H9 (cell line): ENCODE results near the gene TRIP6. TPM values are rescaled to one million over a fixed set of nuclear protein-coding genes. Genes with fewer than 3 reads are reported as not detected.

Experiments used
- DNase-seq: peaks from one replicate; pipeline ENCODE4 v3.0.0-alpha.2; 2017
- H2AFZ ChIP-seq: one replicate; pipeline ENCODE4 v1.6.1; 2013; ENCODE audit warnings: mild to moderate bottlenecking, low read length, control low read depth, moderate library complexity
- H2AK5ac ChIP-seq: 2 replicates; pipeline ENCODE4 v1.6.1; 2013; ENCODE audit warnings: low read length, control low read depth, mixed read lengths; ENCODE audit not compliant: insufficient read length
- H2BK120ac ChIP-seq: one replicate; pipeline ENCODE4 v1.6.1; 2013; ENCODE audit warnings: low read depth, mild to moderate bottlenecking, low read length, control low read depth, inconsistent platforms; ENCODE audit not compliant: poor library complexity, severe bottlenecking
- H2BK12ac ChIP-seq: 2 replicates; pipeline ENCODE4 v1.6.1; 2013; ENCODE audit warnings: low read length, control low read depth, mixed read lengths, low read depth; ENCODE audit not compliant: insufficient read length
- H2BK15ac ChIP-seq: 2 replicates; pipeline ENCODE4 v1.6.1; 2013; ENCODE audit warnings: low read depth, low read length, control low read depth
- H2BK20ac ChIP-seq: one replicate; pipeline ENCODE4 v1.6.1; 2013; ENCODE audit warnings: low read depth, mild to moderate bottlenecking, low read length, control low read depth, inconsistent platforms; ENCODE audit not compliant: poor library complexity, severe bottlenecking
- H2BK5ac ChIP-seq: 2 replicates; pipeline ENCODE4 v1.6.1; 2013; ENCODE audit warnings: low read length, control low read depth, mixed read lengths; ENCODE audit not compliant: insufficient read length
- H3K14ac ChIP-seq: 2 replicates; pipeline ENCODE4 v1.6.1; 2013; ENCODE audit warnings: low read length, control low read depth; ENCODE audit not compliant: insufficient read depth
- H3K18ac ChIP-seq: 2 replicates; pipeline ENCODE4 v1.6.1; 2013; ENCODE audit warnings: low read depth, mild to moderate bottlenecking, mixed read lengths, low read length, control low read depth; ENCODE audit not compliant: insufficient read length
- H3K23ac ChIP-seq: 2 replicates; pipeline ENCODE4 v1.6.1; 2013; ENCODE audit warnings: low read length, control low read depth, mixed read lengths, low read depth; ENCODE audit not compliant: insufficient read length
- H3K23me2 ChIP-seq: 2 replicates; pipeline ENCODE4 v1.6.1; 2013; ENCODE audit warnings: low read depth, mild to moderate bottlenecking, mixed read lengths, low read length, control low read depth; ENCODE audit not compliant: insufficient read length, poor library complexity, severe bottlenecking
- H3K27ac ChIP-seq: 2 replicates; pipeline ENCODE4 v1.5.1; 2013; ENCODE audit warnings: low read length, control low read depth, mixed read lengths, low read depth; ENCODE audit not compliant: insufficient read length
- H3K27me3 ChIP-seq: 2 replicates; pipeline ENCODE4 v1.6.1; 2013; ENCODE audit warnings: low read length, control low read depth, inconsistent platforms; ENCODE audit not compliant: insufficient read depth
- H3K4ac ChIP-seq: 2 replicates; pipeline ENCODE4 v1.6.1; 2013; ENCODE audit warnings: low read depth, mild to moderate bottlenecking, control low read depth, inconsistent platforms, low read length, moderate library complexity
- H3K4me1 ChIP-seq: 2 replicates; pipeline ENCODE4 v1.6.1; 2013; ENCODE audit warnings: low read length, control low read depth, inconsistent platforms; ENCODE audit not compliant: insufficient read depth
- H3K4me2 ChIP-seq: 2 replicates; pipeline ENCODE4 v1.6.1; 2013; ENCODE audit warnings: low read length, control low read depth, mixed read lengths; ENCODE audit not compliant: insufficient read length, insufficient read depth
- H3K56ac ChIP-seq: 2 replicates; pipeline ENCODE4 v1.6.1; 2013; ENCODE audit warnings: low read depth, mild to moderate bottlenecking, mixed read lengths, low read length, control low read depth; ENCODE audit not compliant: insufficient read length
- H3K79me1 ChIP-seq: 2 replicates; pipeline ENCODE4 v1.6.1; 2013; ENCODE audit warnings: low read depth, mild to moderate bottlenecking, moderate library complexity, low read length, control low read depth, inconsistent platforms; ENCODE audit not compliant: insufficient read depth, poor library complexity, severe bottlenecking
- H3K79me2 ChIP-seq: 2 replicates; pipeline ENCODE4 v1.6.1; 2013; ENCODE audit warnings: low read length, control low read depth, inconsistent platforms; ENCODE audit not compliant: insufficient read depth
- H3K9ac ChIP-seq: 2 replicates; pipeline ENCODE4 v1.6.1; 2013; ENCODE audit warnings: low read length, control low read depth, mixed read lengths; ENCODE audit not compliant: insufficient read length; ENCODE audit errors: extremely low read depth
- H3K9me3 ChIP-seq: one replicate; pipeline ENCODE4 v1.6.1; 2013; ENCODE audit warnings: low read depth, low read length, inconsistent platforms; ENCODE audit not compliant: control insufficient read depth
- H3T11ph ChIP-seq: one replicate; pipeline ENCODE4 v1.6.1; 2013; ENCODE audit warnings: mild to moderate bottlenecking, low read length, control low read depth, inconsistent platforms
- H4K20me1 ChIP-seq: one replicate; pipeline ENCODE4 v1.6.1; 2013; ENCODE audit not compliant: control insufficient read depth, insufficient read length, insufficient read depth
- H4K5ac ChIP-seq: 2 replicates; pipeline ENCODE4 v1.6.1; 2013; ENCODE audit warnings: low read depth, mild to moderate bottlenecking, mixed read lengths, low read length, control low read depth; ENCODE audit not compliant: insufficient read length
- H4K8ac ChIP-seq: replicated peaks from 2 replicates; pipeline ENCODE4 v1.6.1; 2013; ENCODE audit warnings: low read length, control low read depth, mixed read lengths, low read depth; ENCODE audit not compliant: insufficient read length
- H4K91ac ChIP-seq: 2 replicates; pipeline ENCODE4 v1.6.1; 2013; ENCODE audit warnings: low read depth, mild to moderate bottlenecking, moderate library complexity, mixed read lengths, low read length, control low read depth; ENCODE audit not compliant: insufficient read length
- H3K27ac Mint-ChIP-seq, 3 experiments: 2 replicates in 2 of 3; 3 replicates in 1 of 3; pipeline ENCODE4 v1.8.0; 2020 to 2021; ENCODE audit warnings: mixed read lengths in 3 of 3, mild to moderate bottlenecking in 1 of 3, moderate library complexity in 1 of 3
- H3K27me3 Mint-ChIP-seq: 2 replicates; pipeline ENCODE4 v1.8.0; 2021; ENCODE audit warnings: low read depth, mild to moderate bottlenecking, moderate library complexity, mixed read lengths
- H3K36me3 Mint-ChIP-seq, 3 experiments: 2 replicates in 2 of 3; 3 replicates in 1 of 3; pipeline ENCODE4 v1.8.0; 2020 to 2021; ENCODE audit warnings: low read depth in 3 of 3, mixed read lengths in 3 of 3; ENCODE audit not compliant: insufficient read depth in 1 of 3
- H3K4me1 Mint-ChIP-seq, 2 experiments: 2 replicates each; pipeline ENCODE4 v1.8.0; 2020; ENCODE audit warnings: mixed read lengths in 2 of 2
- H3K4me3 Mint-ChIP-seq, 2 experiments: 2 replicates in 1 of 2; 3 replicates in 1 of 2; pipeline ENCODE4 v1.8.0; 2020 to 2021; ENCODE audit warnings: mild to moderate bottlenecking in 2 of 2, mixed read lengths in 2 of 2, moderate library complexity in 1 of 2
- H3K9me3 Mint-ChIP-seq, 2 experiments: 2 replicates in 1 of 2; 3 replicates in 1 of 2; pipeline ENCODE4 v1.8.0; 2020; ENCODE audit warnings: mild to moderate bottlenecking in 2 of 2, mixed read lengths in 2 of 2, moderate library complexity in 1 of 2
- WGBS: extraction: QIAGEN DNeasy Blood & Tissue Kit; methylation state at CpG from one replicate; pipeline ENCODE4 v1.1.7; 2013; ENCODE audit warnings: missing lambda C conversion rate, low lambda C conversion rate, mixed read lengths; ENCODE audit not compliant: insufficient read length; ENCODE audit errors: extremely low coverage; 5-methylcytosine and 5-hydroxymethylcytosine counted together
- total RNA-seq: library from RNA; stranded (reverse); gene quantifications from 2 replicates; pipeline ENCODE4 v1.2.1, GENCODE V29; 2021
- TF ChIP-seq, protein P1 (sequence below): fragments of 200-600 bp; sonication (generic); conservative IDR thresholded peaks from 3 replicates; pipeline ENCODE4 v1.8.0; 2021; ENCODE audit warnings: antibody characterized with exemption, mild to moderate bottlenecking

Gene TRIP6
- total RNA-seq, 1 experiment from 2014 or later, result 122 TPM

DNA sequence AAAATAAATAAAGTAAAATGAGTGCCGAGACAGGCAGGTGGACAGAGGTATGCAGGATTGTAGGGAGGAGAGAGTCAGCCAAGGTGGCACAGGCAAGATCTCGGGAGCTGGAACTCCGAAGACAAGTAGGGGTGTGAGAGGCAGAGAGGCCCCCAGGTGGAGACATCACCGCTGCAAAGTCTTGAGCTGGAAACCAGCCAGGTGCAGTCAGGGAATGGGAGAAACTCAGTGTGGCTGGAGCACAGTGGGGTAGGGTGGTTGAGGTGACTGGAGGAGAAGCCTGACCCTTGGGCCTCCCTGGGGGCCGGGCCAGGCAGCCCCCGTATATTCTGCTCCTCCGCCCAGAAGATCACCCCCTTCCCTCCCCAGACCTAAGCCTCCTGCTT, 44.1 kb upstream of the TRIP6 start:
- Histone ChIP-seq H3K27ac (no peak overlapping the region), H3K23ac (no peak overlapping the region), H3K23me2 (peaks cover 16% of the 10 kb centered on the region), H2BK20ac (no peak overlapping the region), H3K79me1 (peaks cover 21% of the 10 kb centered on the region), H2BK120ac (no peak overlapping the region), H4K20me1 (no peaks in the 10 kb centered on the region), H3K4ac (no peak overlapping the region), H3K18ac (no peak overlapping the region), H3K79me2 (peaks cover 15% of the 10 kb centered on the region), H2BK12ac (no peak overlapping the region), H2AFZ (no peak overlapping the region), H3K4me2 (no peak overlapping the region), H3K27me3 (no peaks in the 10 kb centered on the region), H3K56ac (no peak overlapping the region), H3K4me1 (peaks cover 7% of the 10 kb centered on the region; the same call in 1 of the 2 replicates), H4K8ac (no peak overlapping the region), H3T11ph (no peak overlapping the region), H3K9ac (no peak overlapping the region), H2BK5ac (no peak overlapping the region), H4K5ac (no peak overlapping the region), H3K14ac (no peak overlapping the region), H3K9me3 (no peaks in the 10 kb centered on the region), H4K91ac (no peak overlapping the region), H2BK15ac (no peak overlapping the region), H2AK5ac (no peak overlapping the region)
- no CpG with 5 or more reads among the region's 7 CpGs for WGBS
- Mint-ChIP-seq H3K4me3 (no peak overlapping the region; a peak in 1 of 5 replicates), H3K27ac (peak overlapping the region in 2 of 3 experiments; percentile 44 to 81; a peak in 1 of 7 replicates), H3K9me3 (peaks cover 0 to 2% of the 10 kb centered on the region in 2 experiments; a peak in 2 of 5 replicates), H3K36me3 (peaks cover 48 to 78% (median 76%) of the 10 kb centered on the region in 3 experiments; a peak in 6 of 7 replicates), H3K27me3 (no peaks in the 10 kb centered on the region; the same call in none of the 2 replicates), H3K4me1 (peaks cover 19 to 27% of the 10 kb centered on the region in 2 experiments)
- TF ChIP-seq, protein P1, sequence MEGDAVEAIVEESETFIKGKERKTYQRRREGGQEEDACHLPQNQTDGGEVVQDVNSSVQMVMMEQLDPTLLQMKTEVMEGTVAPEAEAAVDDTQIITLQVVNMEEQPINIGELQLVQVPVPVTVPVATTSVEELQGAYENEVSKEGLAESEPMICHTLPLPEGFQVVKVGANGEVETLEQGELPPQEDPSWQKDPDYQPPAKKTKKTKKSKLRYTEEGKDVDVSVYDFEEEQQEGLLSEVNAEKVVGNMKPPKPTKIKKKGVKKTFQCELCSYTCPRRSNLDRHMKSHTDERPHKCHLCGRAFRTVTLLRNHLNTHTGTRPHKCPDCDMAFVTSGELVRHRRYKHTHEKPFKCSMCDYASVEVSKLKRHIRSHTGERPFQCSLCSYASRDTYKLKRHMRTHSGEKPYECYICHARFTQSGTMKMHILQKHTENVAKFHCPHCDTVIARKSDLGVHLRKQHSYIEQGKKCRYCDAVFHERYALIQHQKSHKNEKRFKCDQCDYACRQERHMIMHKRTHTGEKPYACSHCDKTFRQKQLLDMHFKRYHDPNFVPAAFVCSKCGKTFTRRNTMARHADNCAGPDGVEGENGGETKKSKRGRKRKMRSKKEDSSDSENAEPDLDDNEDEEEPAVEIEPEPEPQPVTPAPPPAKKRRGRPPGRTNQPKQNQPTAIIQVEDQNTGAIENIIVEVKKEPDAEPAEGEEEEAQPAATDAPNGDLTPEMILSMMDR, result no peak
- DNase-seq, result no peak
